GM12878 (cell line): ENCODE data around the gene ZFPM1. TPM values are rescaled to one million over a fixed set of nuclear protein-coding genes. Genes with fewer than 3 reads are reported as not detected.

ENCODE experiments used
- ATAC-seq: fragments of 200-7000 bp; cut with Tn5 transposase; 3 replicates; pipeline ENCODE4 v1.9.1; 2020; ENCODE audit warnings: mild to moderate bottlenecking, moderate library complexity
- BruUV-seq: library from RNA; stranded (reverse); fragments of 400-500 nt; replicated peaks from 2 replicates; lab custom pipeline; 2021; lab: Mats Ljungman, UMichigan
- CTCF ChIA-PET: fragments of 300-600 bp; sonication (Branson Sonifier 250); formaldehyde crosslinking; extraction: SDS; loops from one replicate; lab custom pipeline; 2021; ENCODE audit warnings: inconsistent platforms; lab: Yijun Ruan, JAX
- POLR2A ChIA-PET: fragments of 350-600 bp; formaldehyde crosslinking; extraction: SDS; loops from one replicate; lab custom pipeline; 2021; ENCODE audit warnings: inconsistent platforms; lab: Charles Lee
- RAD21 ChIA-PET: fragments of 300-600 bp; sonication (Branson Sonifier 250); formaldehyde crosslinking; loops from one replicate; lab custom pipeline; 2023; ENCODE audit warnings: antibody characterized with exemption; ENCODE audit not compliant: unreplicated experiment; lab: Charles Lee
- SMC1A ChIA-PET: fragments of 300-600 bp; sonication (Branson Sonifier 250); formaldehyde crosslinking; loops from one replicate; lab custom pipeline; 2023; ENCODE audit not compliant: unreplicated experiment, uncharacterized antibody; lab: Charles Lee
- DNase-seq: peaks from one replicate; pipeline ENCODE4 v3.0.0-alpha.2; 2011; ENCODE audit warnings: low read depth, low spot score
- FAIRE-seq: peaks from 3 replicates; lab custom pipeline; 2011; peaks lifted over from hg19 to GRCh38; lab: Jason Lieb, UNC
- H2AFZ ChIP-seq: 2 replicates; pipeline ENCODE4 v1.6.0; 2011; ENCODE audit warnings: low read depth, low read length, control low read depth; ENCODE audit not compliant: control insufficient read depth
- H3K27ac ChIP-seq: 2 replicates; pipeline ENCODE4 v1.5.1; 2011; ENCODE audit warnings: control low read depth; ENCODE audit not compliant: control insufficient read depth, insufficient read depth
- H3K27me3 ChIP-seq, 2 experiments: replicated peaks in 1 of 2; 2 replicates each; pipeline versions ENCODE4 v1.6.0 to v1.6.1; 2011; ENCODE audit warnings: low read length in 1 of 2; ENCODE audit not compliant: control insufficient read depth in 2 of 2, insufficient read depth in 2 of 2
- H3K36me3 ChIP-seq, 2 experiments: 2 replicates each; pipeline ENCODE4 v1.5.1; 2011; ENCODE audit warnings: low read length in 1 of 2; ENCODE audit not compliant: control insufficient read depth in 2 of 2, insufficient read depth in 2 of 2
- H3K4me1 ChIP-seq: 2 replicates; pipeline ENCODE4 v1.6.1; 2011; ENCODE audit warnings: mild to moderate bottlenecking, low read length, moderate library complexity, mixed read lengths; ENCODE audit not compliant: control insufficient read depth, insufficient read depth
- H3K4me2 ChIP-seq: 2 replicates; pipeline ENCODE4 v1.6.0; 2011; ENCODE audit warnings: control low read depth; ENCODE audit not compliant: control insufficient read depth, insufficient read depth
- H3K4me3 ChIP-seq: fragments of 200-600 bp; sonication (generic); 2 replicates; pipeline ENCODE4 v1.5.1; 2016
- H3K79me2 ChIP-seq: 2 replicates; pipeline ENCODE4 v1.6.0; 2011; ENCODE audit warnings: low read length; ENCODE audit not compliant: control insufficient read depth, insufficient read depth
- H3K9ac ChIP-seq: 2 replicates; pipeline ENCODE4 v1.8.0; 2011; ENCODE audit warnings: low read length, control low read depth, mixed read lengths; ENCODE audit not compliant: control insufficient read depth, insufficient read depth
- H3K9me3 ChIP-seq: replicated peaks from 3 replicates; pipeline ENCODE4 v1.5.1; 2011; ENCODE audit warnings: mild to moderate bottlenecking, low read length; ENCODE audit not compliant: control insufficient read depth, insufficient read depth
- H4K20me1 ChIP-seq: 2 replicates; pipeline ENCODE4 v1.6.0; 2011; ENCODE audit not compliant: control insufficient read depth, insufficient read depth
- CEBPB ChIP-seq, 2 experiments: fragments of 150-350 bp in 1 of 2; IDR thresholded peaks; 2 replicates each; pipeline ENCODE4 v1.6.1; 2012 to 2014; ENCODE audit warnings: low read depth in 2 of 2, low read length in 2 of 2, borderline replicate concordance in 1 of 2, inconsistent platforms in 1 of 2
- DPF2 ChIP-seq: fragments of 450-650 bp; IDR thresholded peaks from 2 replicates; pipeline ENCODE4 v1.6.1; 2017; ENCODE audit warnings: mild to moderate bottlenecking
- EZH2 ChIP-seq: IDR thresholded peaks from 2 replicates; pipeline ENCODE4 v1.6.1; 2012; ENCODE audit warnings: low read depth, mild to moderate bottlenecking, control low read depth, inconsistent platforms, low read length, borderline replicate concordance; ENCODE audit not compliant: control insufficient read depth
- GATAD2B ChIP-seq: fragments of 450-650 bp; conservative IDR thresholded peaks from 2 replicates; pipeline ENCODE4 v1.6.1; 2017; ENCODE audit warnings: low read depth, mild to moderate bottlenecking, moderate library complexity
- HDAC2 ChIP-seq: fragments of 200-600 bp; sonication (generic); IDR thresholded peaks from 2 replicates; pipeline ENCODE4 v1.6.1; 2017
- HSF1 ChIP-seq: fragments of 150-350 bp; IDR thresholded peaks from 2 replicates; pipeline ENCODE4 v1.6.1; 2014; ENCODE audit warnings: mild to moderate bottlenecking, low read depth, low read length
- MLLT1 ChIP-seq: fragments of 450-650 bp; IDR thresholded peaks from 2 replicates; pipeline ENCODE4 v1.6.1; 2016; ENCODE audit warnings: mild to moderate bottlenecking
- NR2C1 ChIP-seq: fragments of 450-650 bp; IDR thresholded peaks from 2 replicates; pipeline ENCODE4 v1.6.1; 2017; ENCODE audit warnings: antibody characterized with exemption, mild to moderate bottlenecking, moderate library complexity
- NR2F1 ChIP-seq: fragments of 450-650 bp; conservative IDR thresholded peaks from 2 replicates; pipeline ENCODE4 v1.6.1; 2017; ENCODE audit warnings: mild to moderate bottlenecking
- PAX5 ChIP-seq: IDR thresholded peaks from 2 replicates; pipeline ENCODE4 v1.6.1; 2011; ENCODE audit warnings: low read depth, low read length, borderline replicate concordance
- RAD21 ChIP-seq: IDR thresholded peaks from 2 replicates; pipeline ENCODE4 v1.6.1; 2011; ENCODE audit warnings: mild to moderate bottlenecking, low read depth, low read length, moderate library complexity; ENCODE audit not compliant: insufficient read depth
- RFX5 ChIP-seq: IDR thresholded peaks from 2 replicates; pipeline ENCODE4 v1.6.1; 2011; ENCODE audit warnings: low read depth, low read length, improper control_type of control experiment
- TAF1 ChIP-seq: IDR thresholded peaks from 2 replicates; pipeline ENCODE4 v1.6.1; 2011; ENCODE audit warnings: mild to moderate bottlenecking, low read depth, low read length, borderline replicate concordance
- TCF12 ChIP-seq: IDR thresholded peaks from 2 replicates; pipeline ENCODE4 v1.6.1; 2011; ENCODE audit warnings: low read depth, mild to moderate bottlenecking, low read length
- WRNIP1 ChIP-seq: IDR thresholded peaks from 2 replicates; pipeline ENCODE4 v1.6.1; 2011; ENCODE audit warnings: low read depth, low read length, improper control_type of control experiment, borderline replicate concordance
- ZNF274 ChIP-seq: IDR thresholded peaks from one replicate; pipeline ENCODE4 v1.8.0; 2011; ENCODE audit not compliant: insufficient read length, insufficient read depth
- ZNF384 ChIP-seq: IDR thresholded peaks from 2 replicates; pipeline ENCODE4 v1.6.1; 2012; ENCODE audit warnings: low read depth, mild to moderate bottlenecking, low read length, improper control_type of control experiment, borderline replicate concordance
- WGBS: methylation state at CpG from one replicate; pipeline ENCODE4 v1.1.6; 2016; ENCODE audit warnings: low lambda C conversion rate; ENCODE audit not compliant: insufficient replicate concordance, insufficient coverage; ENCODE audit errors: missing lambda C conversion rate; 5-methylcytosine and 5-hydroxymethylcytosine counted together
- in situ Hi-C: fragments of 300-500 bp; cut with MboI; formaldehyde crosslinking; loops from 9 replicates; pipeline ENCODE4 v1.14.3; 2018; ENCODE audit warnings: mixed read lengths
- intact Hi-C: fragments of 100-400 bp; cut with micrococcal nuclease; formaldehyde crosslinking; loops from one replicate; pipeline ENCODE4 v1.14.2; 2022; ENCODE audit not compliant: unreplicated experiment
- polyA plus RNA-seq, 11 experiments: library from polyadenylated mRNA; depleted of rRNA in 4 of 11; unstranded in 6 of 11; stranded (reverse) in 5 of 11; fragments of >200 nt; fragmentation: Nextera tagmentation in 4 of 11; fragmentation: Illumina TruSeq in 1 of 11; extraction: Ambion mirVana in 4 of 11; extraction: Trizol in 1 of 11; gene quantifications; 1 replicate in 1 of 11; 2 replicates in 10 of 11; pipeline versions ENCODE4 v1.2.1 to v1.2.3, GENCODE V29; 2011 to 2016; ENCODE audit warnings: inconsistent platforms in 2 of 11, missing spikeins in 2 of 11, low read depth in 1 of 11
- total RNA-seq, 4 experiments: library from RNA; depleted of rRNA in 3 of 4; stranded (reverse); fragments of >200 nt in 3 of 4; fragmentation: Illumina TruSeq in 1 of 4; extraction: Trizol in 1 of 4; gene quantifications; 2 replicates each; pipeline versions ENCODE4 v1.2.1 to v1.2.3, GENCODE V29; 2013 to 2021

The ZFPM1 gene
- total and polyA plus RNA-seq, 10 of the 15 experiments (the other 5 are each of a cell fraction or from before 2014, with no cell fraction given): 0.02 to 5.1 (median 0.30) TPM

GRCh38 chr16:88423448-88423850 lies 29.6 kb upstream of the ZFPM1 start:
- no TSS peak for BruUV-seq
- in situ Hi-C loops: no loop called here
- TF ChIP-seq NR2C1 (no peak), GATAD2B (no peak), ZNF274 (no peak), WRNIP1 (no peak), DPF2 (no peak), RFX5 (no peak)
- TF ChIP-seq, all 136 proteins: peak for 0
- Histone ChIP-seq H3K4me2 (no peak overlapping the region), H4K20me1 (no peaks in the 10 kb centered on the region), H3K27ac (no peak overlapping the region), H3K4me1 (no peaks in the 10 kb centered on the region), H3K27me3 (no peaks in the 10 kb centered on the region; a peak in 1 of 4 replicates), H3K9me3 (no peaks in the 10 kb centered on the region), H3K79me2 (no peaks in the 10 kb centered on the region), H3K9ac (no peak overlapping the region), H3K4me3 (no peak overlapping the region), H3K36me3 (no peaks in the 10 kb centered on the region), H2AFZ (no peak overlapping the region)
- SMC1A ChIA-PET: no interaction called here
- POLR2A ChIA-PET: no interaction called here
- CTCF ChIA-PET: no interaction called here
- no peak for FAIRE-seq
- RAD21 ChIA-PET: no interaction called here
- DNase-seq: no peak
- WGBS: 34% methylated on average over 6 of the region's 6 CpGs
- intact Hi-C loops: no loop called here
- no peak for ATAC-seq

DNA sequence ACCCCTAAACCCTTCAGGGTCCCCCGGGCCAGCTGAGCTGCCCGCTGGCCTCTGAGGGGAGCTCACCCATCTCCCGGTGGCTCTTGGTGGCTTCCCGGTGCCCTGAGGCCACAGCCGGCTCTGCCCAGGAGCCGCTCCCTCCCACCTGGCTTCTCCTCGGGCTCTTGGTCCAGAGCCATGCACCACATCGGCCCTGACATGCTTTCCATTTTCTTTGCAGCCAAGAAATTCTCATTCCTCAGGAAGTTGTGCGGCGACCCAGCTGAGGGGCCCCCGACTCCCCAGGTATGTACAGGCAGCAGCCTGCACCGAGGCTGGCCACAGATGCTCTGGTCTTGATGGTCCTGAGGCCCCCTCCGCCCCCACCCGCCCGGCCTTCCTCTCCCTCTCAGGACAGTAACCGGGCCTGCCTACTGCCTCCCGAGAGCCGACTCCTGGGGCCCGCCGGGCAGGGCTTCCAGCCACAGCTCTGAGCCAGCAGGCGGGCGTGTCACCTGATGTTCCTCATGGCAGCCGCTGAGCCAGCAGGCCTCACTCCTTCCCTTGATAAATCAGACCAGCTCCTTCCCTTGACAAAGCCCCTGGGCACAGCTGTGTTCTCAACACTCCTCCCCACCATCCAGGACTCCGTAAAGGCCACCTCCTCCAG lies 28.4 kb upstream of the ZFPM1 start:
- Histone ChIP-seq H3K27ac (no peak overlapping the region), H3K9me3 (no peaks in the 10 kb centered on the region), H3K79me2 (no peaks in the 10 kb centered on the region), H3K9ac (no peak overlapping the region), H3K4me1 (no peaks in the 10 kb centered on the region), H2AFZ (no peak overlapping the region), H3K4me2 (no peak overlapping the region), H3K27me3 (no peaks in the 10 kb centered on the region; a peak in 1 of 4 replicates), H3K4me3 (no peak overlapping the region), H4K20me1 (no peaks in the 10 kb centered on the region), H3K36me3 (no peaks in the 10 kb centered on the region)
- 21% methylated on average over 22 of the region's 24 CpGs for WGBS
- DNase-seq (no peak), ATAC-seq (no peak; the same call in 2 of the 3 replicates), FAIRE-seq (no peak)
- POLR2A ChIA-PET: no interaction called here
- intact Hi-C loops: no loop called here
- RAD21 ChIA-PET: no interaction called here
- no TSS peak for BruUV-seq
- SMC1A ChIA-PET: no interaction called here
- in situ Hi-C loops: loop anchor here (25.0 kb wide), 1 partner anchor 462 kb away; the partner anchor contains the start of gene BANP
- CTCF ChIA-PET: no interaction called here
- no peak for TF ChIP-seq NR2F1
- TF ChIP-seq EZH2: no peak
- TF ChIP-seq TAF1: no peak
- no peak for TF ChIP-seq CEBPB (IDR thresholded peaks at IDR 0.05; ENCODE audit: borderline replicate concordance in 1 of 2, low read depth in 2 of 2, low read length in 2 of 2)
- no peak for TF ChIP-seq TCF12
- TF ChIP-seq MLLT1: no peak
- no peak for TF ChIP-seq RAD21
- no peak for TF ChIP-seq HDAC2
- no peak for TF ChIP-seq HSF1
- TF ChIP-seq PAX5: no peak
- TF ChIP-seq ZNF384: no peak
